Measurements from ENCODE around the gene LRCOL1. TPM values are rescaled to one million over a fixed set of nuclear protein-coding genes. Genes with fewer than 3 reads are reported as not detected.

LRCOL1 gene
- total and polyA plus RNA-seq, 4 donors, result 0.47 to 0.72 (median 0.59) TPM; not detected in 1

DNA sequence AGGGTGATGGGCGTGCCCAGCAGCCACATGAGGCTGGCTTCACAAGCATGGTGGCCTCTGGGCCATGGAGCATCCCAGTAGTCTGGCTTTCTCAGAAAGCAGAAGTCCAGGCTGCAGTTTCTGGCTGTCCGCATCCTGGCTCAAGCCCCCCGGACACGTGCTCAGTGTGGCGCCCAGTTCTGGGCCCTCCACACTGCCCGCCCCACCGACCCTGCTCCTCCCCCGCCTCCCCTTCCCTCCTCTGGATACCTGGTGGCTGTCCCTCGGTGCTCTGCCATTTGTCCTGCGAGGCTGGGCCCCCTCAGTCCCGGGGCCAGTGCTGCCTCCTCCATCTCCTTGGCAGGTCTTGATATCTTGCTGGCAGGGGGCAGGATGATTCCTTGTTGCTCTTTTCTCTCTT, 31.6 kb downstream of the LRCOL1 start:
- no peak for DNase-seq (ENCODE audit: low read depth in 4 of 6, low spot score in 6 of 6)
- peaks cover 83% of the 10 kb centered on the region for H3K36me3 ChIP-seq (ENCODE audit: control insufficient read depth, insufficient read depth, low read length)
- H3K27ac ChIP-seq (ENCODE audit: low read depth, low read length), result no peak overlapping the region
- no peak overlapping the region for H3K4me3 ChIP-seq (ENCODE audit: low read depth, low read length)
- peaks cover 23% of the 10 kb centered on the region for H3K27me3 ChIP-seq (ENCODE audit: control insufficient read depth, insufficient read depth, low read length)
- 85% methylated on average over 8 of the region's 11 CpGs for whole genome bisulfite sequencing (ENCODE audit: insufficient coverage)
- H3K4me1 ChIP-seq (ENCODE audit: control insufficient read depth, insufficient read depth, low read length), result peaks cover 10% of the 10 kb centered on the region
- H3K9me3 ChIP-seq (ENCODE audit: control insufficient read depth, insufficient read depth, low read length), result no peaks in the 10 kb centered on the region

DNA sequence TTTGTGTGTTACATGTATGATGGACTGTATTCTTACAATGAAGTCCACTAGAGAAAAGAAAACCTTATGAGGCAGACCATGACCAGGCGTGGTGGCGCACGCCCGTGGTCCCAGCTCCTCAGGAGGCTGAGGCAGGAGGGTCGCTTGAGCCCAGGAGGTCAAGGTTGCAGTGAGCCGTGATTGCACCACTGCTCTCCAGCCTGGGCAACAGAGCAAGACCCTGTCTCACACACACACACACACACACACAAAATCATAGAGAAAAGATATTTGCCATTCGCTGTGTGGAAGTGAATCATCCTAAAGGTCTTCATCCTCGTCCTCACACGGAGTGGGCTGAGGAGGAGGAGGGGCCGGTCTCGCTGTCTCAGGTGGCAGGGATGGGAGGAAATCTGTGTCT, 32.3 kb downstream of the LRCOL1 start:
- no peak for DNase-seq (ENCODE audit: low read depth in 4 of 6, low spot score in 6 of 6)
- 94% methylated on average over 8 of the region's 11 CpGs for WGBS (ENCODE audit: insufficient coverage)
- Histone ChIP-seq H3K4me3 (ENCODE audit: low read depth, low read length) (no peak overlapping the region), H3K27ac (ENCODE audit: low read depth, low read length) (no peak overlapping the region), H3K27me3 (ENCODE audit: control insufficient read depth, insufficient read depth, low read length) (peaks cover 23% of the 10 kb centered on the region), H3K36me3 (ENCODE audit: control insufficient read depth, insufficient read depth, low read length) (peaks cover 90% of the 10 kb centered on the region), H3K9me3 (ENCODE audit: control insufficient read depth, insufficient read depth, low read length) (no peaks in the 10 kb centered on the region), H3K4me1 (ENCODE audit: control insufficient read depth, insufficient read depth, low read length) (peaks cover 10% of the 10 kb centered on the region)

DNA sequence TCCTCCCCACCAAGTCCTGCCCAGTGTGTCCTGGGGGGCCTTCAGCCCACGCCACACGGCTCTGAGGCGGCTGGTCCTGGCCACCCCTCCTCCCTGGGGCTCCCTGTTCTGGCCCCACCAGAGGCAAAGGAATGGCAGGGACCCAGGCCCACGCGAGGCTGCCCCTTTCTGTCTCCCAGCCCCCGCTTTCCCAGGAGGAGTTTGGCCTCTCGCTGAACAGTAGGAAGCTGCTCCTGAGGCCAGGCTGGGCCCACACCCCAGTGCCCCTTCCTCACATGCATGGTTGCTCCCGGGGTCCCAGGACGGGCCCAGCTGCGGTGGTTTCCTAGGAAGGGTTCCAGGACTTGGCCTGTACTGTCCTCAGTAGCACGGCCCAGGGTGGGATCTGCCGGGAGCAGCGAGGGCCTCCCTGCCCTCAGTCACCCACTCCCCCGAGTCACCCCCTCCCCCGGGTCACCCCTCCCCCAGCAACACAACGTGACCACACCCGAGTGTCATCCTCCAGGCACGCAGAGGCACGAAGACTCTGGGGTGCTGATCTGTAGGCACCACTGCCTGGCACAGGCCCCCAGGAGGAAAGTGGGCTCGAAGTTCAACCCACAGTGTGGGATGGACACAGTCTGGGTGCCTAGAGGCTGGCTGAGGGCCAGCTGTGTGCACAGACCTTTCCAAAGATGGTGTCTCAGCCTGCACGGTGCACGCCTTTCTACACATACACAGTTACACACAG, 33.0 kb downstream of the LRCOL1 start:
- Histone ChIP-seq H3K9me3 (ENCODE audit: control insufficient read depth, insufficient read depth, low read length) (no peaks in the 10 kb centered on the region), H3K36me3 (ENCODE audit: control insufficient read depth, insufficient read depth, low read length) (peaks cover 93% of the 10 kb centered on the region), H3K27me3 (ENCODE audit: control insufficient read depth, insufficient read depth, low read length) (peaks cover 18% of the 10 kb centered on the region), H3K4me3 (ENCODE audit: low read depth, low read length) (no peak overlapping the region), H3K27ac (ENCODE audit: low read depth, low read length) (no peak overlapping the region), H3K4me1 (ENCODE audit: control insufficient read depth, insufficient read depth, low read length) (peaks cover 5% of the 10 kb centered on the region)
- WGBS (ENCODE audit: insufficient coverage), result 89% methylated on average over 17 of the region's 22 CpGs
- DNase-seq (ENCODE audit: low read depth in 4 of 6, low spot score in 6 of 6), result no peak

DNA sequence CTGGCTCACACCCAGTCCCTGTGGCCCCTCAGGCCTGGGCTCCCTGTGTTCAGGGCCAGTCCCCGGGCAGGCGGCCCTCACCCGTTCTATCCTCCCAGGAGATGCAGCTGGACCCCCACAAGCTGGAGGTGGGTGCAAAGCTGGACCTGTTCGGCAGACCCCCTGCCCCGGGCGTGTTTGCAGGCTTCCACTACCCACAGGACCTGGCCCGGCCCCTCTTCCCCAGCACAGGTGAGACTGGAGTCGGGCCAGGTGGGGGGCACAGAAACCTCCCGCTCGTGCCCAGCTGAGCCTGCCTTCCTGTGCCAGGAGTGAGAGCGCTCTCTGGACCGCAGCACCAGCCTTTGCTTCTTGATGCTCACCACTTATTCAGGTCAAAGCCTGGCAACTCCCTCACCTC, 33.7 kb downstream of the LRCOL1 start:
- Histone ChIP-seq H3K4me1 (ENCODE audit: control insufficient read depth, insufficient read depth, low read length) (peaks cover under 1% of the 10 kb centered on the region), H3K27me3 (ENCODE audit: control insufficient read depth, insufficient read depth, low read length) (peaks cover 14% of the 10 kb centered on the region), H3K27ac (ENCODE audit: low read depth, low read length) (no peak overlapping the region), H3K9me3 (ENCODE audit: control insufficient read depth, insufficient read depth, low read length) (no peaks in the 10 kb centered on the region), H3K4me3 (ENCODE audit: low read depth, low read length) (no peak overlapping the region), H3K36me3 (ENCODE audit: control insufficient read depth, insufficient read depth, low read length) (peaks cover 93% of the 10 kb centered on the region)
- no peak for DNase-seq (ENCODE audit: low read depth in 4 of 6, low spot score in 6 of 6)
- WGBS (ENCODE audit: insufficient coverage), result 91% methylated on average over 12 of the region's 12 CpGs

DNA sequence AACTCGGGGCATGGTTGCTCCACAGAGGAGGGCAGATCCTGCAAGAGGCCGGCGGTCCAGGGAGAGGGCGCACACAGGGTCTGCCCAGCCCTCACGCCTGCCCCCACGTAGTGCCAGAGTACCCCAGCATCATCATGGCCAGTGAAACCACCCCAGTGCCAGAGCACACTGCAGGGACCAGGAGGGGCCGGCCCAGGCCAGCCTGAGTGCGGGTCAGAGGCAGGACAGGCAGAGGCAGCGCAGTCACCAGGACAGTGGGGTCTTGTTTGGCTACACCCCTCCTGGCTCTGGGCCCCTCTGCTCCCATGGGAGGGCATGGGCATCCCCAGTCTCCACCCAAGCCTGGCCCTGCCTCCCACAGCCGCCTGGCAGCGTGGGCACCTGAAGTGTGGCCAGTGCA, 34.7 kb downstream of the LRCOL1 start:
- Histone ChIP-seq H3K27me3 (ENCODE audit: control insufficient read depth, insufficient read depth, low read length) (peaks cover 5% of the 10 kb centered on the region), H3K27ac (ENCODE audit: low read depth, low read length) (no peak overlapping the region), H3K36me3 (ENCODE audit: control insufficient read depth, insufficient read depth, low read length) (peaks cover 93% of the 10 kb centered on the region), H3K4me3 (ENCODE audit: low read depth, low read length) (no peak overlapping the region), H3K9me3 (ENCODE audit: control insufficient read depth, insufficient read depth, low read length) (no peaks in the 10 kb centered on the region), H3K4me1 (ENCODE audit: control insufficient read depth, insufficient read depth, low read length) (no peaks in the 10 kb centered on the region)
- 98% methylated on average over 9 of the region's 11 CpGs for WGBS (ENCODE audit: insufficient coverage)
- no peak for DNase-seq (ENCODE audit: low read depth in 4 of 6, low spot score in 6 of 6)

DNA sequence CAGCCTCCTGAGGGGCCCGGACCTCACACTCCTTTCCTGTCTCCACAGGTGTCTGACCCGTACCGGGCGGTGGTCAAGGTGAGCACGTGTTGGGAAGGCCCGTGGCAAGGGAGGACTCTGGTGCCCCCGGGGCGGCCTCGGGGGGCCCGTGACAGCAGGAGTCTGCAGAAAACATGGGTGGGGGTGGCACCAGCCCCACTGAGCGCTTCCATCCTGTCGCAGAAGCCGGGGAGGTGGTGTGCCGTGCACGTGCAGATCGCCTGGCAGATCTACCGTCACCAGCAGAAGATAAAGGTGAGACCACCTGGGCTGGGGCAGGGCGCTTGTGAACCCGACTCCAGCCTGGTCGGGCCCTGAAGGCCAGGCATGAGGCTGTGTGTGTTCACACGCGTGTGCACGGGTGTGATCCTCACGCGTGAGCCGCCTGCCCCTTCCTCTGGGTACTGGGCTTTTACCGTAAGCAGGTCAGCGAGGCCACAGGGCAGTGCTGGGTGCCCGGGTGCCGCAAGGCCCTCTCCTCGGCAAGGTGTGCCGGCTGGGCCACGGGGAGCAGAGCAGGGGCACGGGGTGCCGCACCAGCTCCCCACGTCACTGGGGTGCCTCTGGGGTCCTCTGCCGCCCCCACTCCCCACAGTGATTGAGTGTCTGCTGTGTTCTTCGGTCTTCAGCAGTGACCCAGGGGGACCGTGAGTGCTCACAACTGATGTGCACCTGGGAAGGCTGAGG, 35.9 kb downstream of the LRCOL1 start:
- H3K4me1 ChIP-seq (ENCODE audit: control insufficient read depth, insufficient read depth, low read length), result no peaks in the 10 kb centered on the region
- no peaks in the 10 kb centered on the region for H3K27me3 ChIP-seq (ENCODE audit: control insufficient read depth, insufficient read depth, low read length)
- H3K4me3 ChIP-seq (ENCODE audit: low read depth, low read length), result no peak overlapping the region
- 96% methylated on average over 39 of the region's 39 CpGs for WGBS (ENCODE audit: insufficient coverage)
- DNase-seq (ENCODE audit: low read depth in 4 of 6, low spot score in 6 of 6), result no peak
- H3K36me3 ChIP-seq (ENCODE audit: control insufficient read depth, insufficient read depth, low read length), result peaks cover 95% of the 10 kb centered on the region
- no peak overlapping the region for H3K27ac ChIP-seq (ENCODE audit: low read depth, low read length)
- no peaks in the 10 kb centered on the region for H3K9me3 ChIP-seq (ENCODE audit: control insufficient read depth, insufficient read depth, low read length)

DNA sequence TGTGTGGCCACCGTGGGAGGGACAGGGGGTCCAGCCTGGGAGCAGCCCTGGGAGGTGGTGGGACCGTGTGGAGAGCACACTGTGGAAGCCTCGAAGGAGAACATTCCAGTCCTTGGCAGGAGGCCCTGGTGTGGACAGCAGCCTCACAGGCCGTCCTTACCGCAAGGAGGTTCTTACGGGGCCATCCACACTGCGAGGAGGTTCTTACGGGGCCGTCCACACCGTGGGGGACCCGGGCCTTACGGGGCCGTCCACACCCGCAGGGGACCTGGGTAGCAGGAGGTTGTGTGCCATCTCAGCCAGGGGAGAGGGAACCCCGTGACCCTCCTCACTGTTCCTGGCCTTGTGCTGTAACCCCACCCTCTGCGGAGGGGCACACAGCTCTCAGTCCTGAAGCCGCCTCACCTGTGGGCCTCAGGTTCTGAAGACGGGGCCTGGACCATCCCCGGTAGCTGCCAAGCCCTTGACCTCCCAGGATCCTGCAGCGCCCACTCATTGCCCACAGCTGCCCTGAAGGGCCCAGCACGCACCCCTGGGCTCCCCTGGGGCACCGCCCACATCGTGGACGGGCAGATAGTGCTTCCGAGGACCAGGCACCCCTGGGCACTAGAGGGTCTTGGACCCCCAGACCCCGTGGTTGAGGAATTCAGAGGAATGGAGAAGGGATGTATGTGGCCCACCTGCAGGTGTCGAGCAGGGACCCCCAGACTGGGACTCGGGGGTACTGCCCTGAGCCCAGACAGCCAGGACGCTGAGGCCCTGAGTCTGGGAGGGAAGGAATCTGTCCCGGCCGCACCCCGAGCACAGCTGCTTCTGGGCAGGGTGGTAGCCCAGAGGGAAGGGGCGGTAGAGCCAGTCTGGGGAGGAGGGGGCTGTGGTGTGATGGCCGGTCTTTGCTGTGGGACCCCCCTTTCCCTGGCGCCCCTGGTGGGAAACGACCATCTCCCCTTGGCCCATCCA, 37.3 kb downstream of the LRCOL1 start:
- no peak overlapping the region for H3K27ac ChIP-seq (ENCODE audit: low read depth, low read length)
- peaks cover 99% of the 10 kb centered on the region for H3K36me3 ChIP-seq (ENCODE audit: control insufficient read depth, insufficient read depth, low read length)
- WGBS (ENCODE audit: insufficient coverage), result 89% methylated on average over 30 of the region's 36 CpGs
- no peaks in the 10 kb centered on the region for H3K27me3 ChIP-seq (ENCODE audit: control insufficient read depth, insufficient read depth, low read length)
- peaks cover 3% of the 10 kb centered on the region for H3K4me1 ChIP-seq (ENCODE audit: control insufficient read depth, insufficient read depth, low read length)
- H3K4me3 ChIP-seq (ENCODE audit: low read depth, low read length), result no peak overlapping the region
- no peak for DNase-seq (ENCODE audit: low read depth in 4 of 6, low spot score in 6 of 6)
- H3K9me3 ChIP-seq (ENCODE audit: control insufficient read depth, insufficient read depth, low read length), result no peaks in the 10 kb centered on the region

DNA sequence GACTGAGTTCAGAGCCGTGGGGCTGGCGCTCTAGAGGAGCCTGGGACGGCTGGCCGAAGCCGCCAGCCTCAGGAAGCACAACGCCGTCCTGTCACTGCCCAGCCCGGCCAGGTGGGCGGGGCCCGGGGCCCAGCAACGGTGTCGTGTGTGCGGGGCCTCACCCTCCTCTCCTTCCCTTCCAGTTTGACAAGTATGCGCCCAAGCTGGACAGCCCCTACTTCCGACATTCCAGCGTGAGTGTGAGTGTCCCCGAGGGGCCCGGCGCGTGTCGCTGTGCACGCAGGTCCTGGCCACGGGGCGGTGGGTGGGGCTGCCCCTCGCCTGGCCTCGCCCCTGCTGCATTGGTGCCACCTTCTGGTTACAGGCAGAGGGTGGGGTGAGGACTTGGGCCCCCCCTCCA, 38.3 kb downstream of the LRCOL1 start:
- Histone ChIP-seq H3K4me3 (ENCODE audit: low read depth, low read length) (no peak overlapping the region), H3K27me3 (ENCODE audit: control insufficient read depth, insufficient read depth, low read length) (no peaks in the 10 kb centered on the region), H3K27ac (ENCODE audit: low read depth, low read length) (no peak overlapping the region), H3K9me3 (ENCODE audit: control insufficient read depth, insufficient read depth, low read length) (no peaks in the 10 kb centered on the region), H3K36me3 (ENCODE audit: control insufficient read depth, insufficient read depth, low read length) (peaks cover 99% of the 10 kb centered on the region), H3K4me1 (ENCODE audit: control insufficient read depth, insufficient read depth, low read length) (peaks cover 12% of the 10 kb centered on the region)
- no peak for DNase-seq (ENCODE audit: low read depth in 4 of 6, low spot score in 6 of 6)
- 81% methylated on average over 21 of the region's 26 CpGs for WGBS (ENCODE audit: insufficient coverage)

DNA sequence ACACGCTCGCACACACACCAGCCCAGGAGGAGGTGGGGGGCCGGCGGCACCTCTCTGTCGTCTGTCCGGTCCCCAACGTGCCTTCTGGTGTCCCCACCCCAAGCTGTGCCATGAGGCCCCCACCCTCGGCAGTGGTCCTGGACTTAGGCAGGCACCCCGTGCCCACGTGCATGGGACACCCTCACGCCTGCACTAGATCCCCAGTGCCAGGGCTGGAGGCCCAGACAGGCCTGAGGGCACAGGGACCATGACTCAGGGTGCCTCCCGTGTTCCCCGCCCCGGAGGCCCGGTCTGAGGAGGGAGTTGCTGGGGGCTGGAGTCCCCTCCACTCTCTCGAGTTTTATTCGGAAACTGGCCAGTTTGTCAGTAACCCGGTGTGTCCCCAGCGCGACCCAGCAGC, 38.8 kb downstream of the LRCOL1 start:
- DNase-seq (ENCODE audit: low read depth in 4 of 6, low spot score in 6 of 6), result no peak
- no peak overlapping the region for H3K27ac ChIP-seq (ENCODE audit: low read depth, low read length)
- no peaks in the 10 kb centered on the region for H3K27me3 ChIP-seq (ENCODE audit: control insufficient read depth, insufficient read depth, low read length)
- WGBS (ENCODE audit: insufficient coverage), result 92% methylated on average over 16 of the region's 20 CpGs
- H3K9me3 ChIP-seq (ENCODE audit: control insufficient read depth, insufficient read depth, low read length), result no peaks in the 10 kb centered on the region
- peaks cover 18% of the 10 kb centered on the region for H3K4me1 ChIP-seq (ENCODE audit: control insufficient read depth, insufficient read depth, low read length)
- H3K36me3 ChIP-seq (ENCODE audit: control insufficient read depth, insufficient read depth, low read length), result peaks cover 99% of the 10 kb centered on the region
- no peak overlapping the region for H3K4me3 ChIP-seq (ENCODE audit: low read depth, low read length)
